Left cardiac atrium (tissue), 4 donors: ENCODE results near the gene SLC15A1. TPM values are rescaled to one million over a fixed set of nuclear protein-coding genes. Genes with fewer than 3 reads are reported as not detected.

Source experiments
- ATAC-seq, 2 donors: fragments of 200-7000 bp; cut with Tn5 transposase; one replicate each; pipeline ENCODE4 v1.9.1; 2020; ENCODE audit warnings: mild to moderate bottlenecking in 2 of 2, moderate library complexity in 2 of 2
- DNase-seq: peaks from one replicate; pipeline ENCODE4 v3.0.0-alpha.2; 2020
- intact Hi-C, 2 donors: fragments of 100-400 bp; cut with DNase I; formaldehyde crosslinking; loops; one replicate each; pipeline versions ENCODE4 v1.14.1 to v1.15.1; 2022 to 2023
- total RNA-seq, 2 donors: library from RNA; stranded (reverse); fragmentation: NEBNext Ultra II Directional; extraction: Animal tissue kit (Norgen Biotek cat#: 25700); gene quantifications; one replicate each; pipeline ENCODE4 v1.2.1, GENCODE V29; 2021
- donor health status: DM: no; HTN: yes; CAD: no.
- donor health status: DM: no; HTN: yes; CAD: no; lungs with severe emphysema.
- donor health status: DM: yes; HTN: yes; CAD: no.
- donor health status: Dilated cardiomyopathy.

SLC15A1 gene
- total RNA-seq, 2 donors from 2014 or later = not detected

- ATAC-seq (no peak), DNase-seq (no peak)
- intact Hi-C loops = loop anchor here in 1 of 2 donors (10.0 kb wide), 2 partner anchors 170 to 820 kb away; no protein-coding TSS in a partner anchor
These were observed 77.4 kb downstream of the SLC15A1 start for GRCh38 chr13:98675066-98675465.

DNA sequence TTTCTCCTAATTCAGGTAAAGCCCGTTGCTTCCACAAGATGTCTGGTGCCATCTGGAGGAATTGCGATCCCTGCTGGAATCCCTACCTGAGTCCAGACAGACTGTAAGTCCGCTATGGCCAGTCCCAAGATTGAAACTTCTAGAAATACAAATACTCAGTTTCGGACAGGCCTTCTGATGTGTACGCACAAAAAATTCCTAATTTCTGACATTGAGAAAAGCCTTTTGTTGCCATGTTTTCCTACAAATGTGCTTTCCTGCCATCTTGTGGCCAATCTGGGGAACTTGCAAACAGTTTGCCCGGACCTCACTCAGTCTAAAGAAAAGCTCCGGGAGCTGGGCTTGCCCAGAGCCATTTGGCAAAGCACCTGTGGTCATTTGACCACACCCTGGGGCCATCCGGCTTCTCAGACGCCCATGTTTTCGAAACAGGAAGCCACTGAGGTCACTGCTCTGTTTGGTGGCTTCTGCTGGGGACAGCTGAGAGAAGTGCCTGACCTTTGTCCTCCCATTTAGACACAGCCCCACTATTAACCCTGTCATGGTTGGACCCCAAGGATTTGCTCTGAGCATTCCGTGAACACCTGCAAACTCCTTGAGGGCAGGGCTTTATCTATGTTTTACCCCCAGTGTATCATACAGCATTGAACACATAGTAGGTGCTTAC lies 79.4 kb downstream of the SLC15A1 start:
- peak; percentile 88 to 91 for ATAC-seq
- intact Hi-C loops = loop anchor here in 1 of 2 donors (1.0 to 10.0 kb wide), 3 partner anchors 172 to 818 kb away; no protein-coding TSS in a partner anchor
- peak; percentile 73 for DNase-seq

GRCh38 chr13:98668155-98668554 lies 84.3 kb downstream of the SLC15A1 start:
- ATAC-seq (no peak), DNase-seq (no peak)
- intact Hi-C loops = no loop called here

DNA sequence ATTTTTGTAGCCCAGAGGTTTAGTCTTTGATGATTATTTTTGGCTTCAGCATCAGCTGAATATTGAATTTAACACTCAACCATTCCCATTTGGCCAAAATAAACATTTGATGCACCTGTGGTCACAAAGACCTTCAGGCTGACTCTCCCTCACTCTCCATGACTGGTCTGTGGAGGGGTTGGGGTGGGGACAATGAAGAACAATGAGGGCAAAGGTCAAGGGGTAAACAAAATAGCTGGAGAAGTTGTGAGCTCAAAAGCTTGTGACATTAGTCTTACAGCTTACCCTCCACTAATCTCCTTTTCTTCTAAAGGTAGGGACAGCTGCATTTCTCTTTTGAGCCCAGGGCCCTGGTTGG lies 86.9 kb downstream of the SLC15A1 start:
- no peak for ATAC-seq
- DNase-seq = no peak
- intact Hi-C loops = no loop called here

- intact Hi-C loops = no loop called here
- DNase-seq = no peak
- no peak for ATAC-seq
These were observed 87.4 kb downstream of the SLC15A1 start for GRCh38 chr13:98664924-98665637.

DNA sequence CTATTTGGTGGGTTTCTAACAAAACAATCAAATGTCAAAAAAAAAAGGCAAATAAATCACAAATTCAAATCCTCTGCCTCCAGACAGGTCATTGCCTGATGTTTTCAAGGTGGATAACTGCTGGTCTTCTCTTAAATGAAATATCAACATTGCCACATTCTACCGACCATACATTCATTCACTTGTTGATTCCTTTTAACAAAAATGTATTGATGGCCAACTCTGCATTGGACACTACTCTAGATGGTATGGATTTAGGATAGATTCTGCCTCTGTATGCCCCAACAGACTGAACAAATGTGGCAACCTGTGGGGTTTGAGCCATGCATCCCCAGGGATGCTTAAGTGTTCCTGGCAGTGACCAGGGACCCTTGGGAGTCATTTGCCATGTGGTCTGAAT lies 88.0 kb downstream of the SLC15A1 start:
- intact Hi-C loops = no loop called here
- no peak for DNase-seq
- no peak for ATAC-seq

DNA sequence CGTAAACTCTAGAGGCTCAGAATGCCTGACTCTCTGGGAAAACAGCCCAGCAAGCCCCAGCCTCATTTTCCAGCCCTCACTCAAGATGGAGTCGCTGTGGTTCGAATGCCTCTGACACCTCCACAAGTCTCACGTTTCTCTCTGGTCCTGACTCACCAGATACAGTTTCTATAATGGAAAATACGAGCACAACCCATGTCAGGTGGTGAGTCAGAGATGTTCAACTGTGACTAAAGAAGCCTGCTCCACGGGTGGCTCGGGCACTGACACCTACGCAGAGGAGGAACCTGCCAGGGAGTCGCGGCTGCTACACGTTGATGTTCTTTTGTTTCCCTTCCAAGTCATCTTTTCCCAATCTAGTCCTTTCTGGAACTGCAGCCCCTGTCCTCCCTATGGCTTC lies 88.4 kb downstream of the SLC15A1 start:
- intact Hi-C loops = no loop called here
- ATAC-seq (no peak), DNase-seq (no peak)

- no peak for ATAC-seq
- no peak for DNase-seq
- intact Hi-C loops = loop anchor here (5.0 to 10.0 kb wide), 3 partner anchors 83 to 623 kb away; partner anchors contain the start of gene STK24 (in 1 of the 2)
These were observed 94.3 kb downstream of the SLC15A1 start for GRCh38 chr13:98658131-98658530.

DNA sequence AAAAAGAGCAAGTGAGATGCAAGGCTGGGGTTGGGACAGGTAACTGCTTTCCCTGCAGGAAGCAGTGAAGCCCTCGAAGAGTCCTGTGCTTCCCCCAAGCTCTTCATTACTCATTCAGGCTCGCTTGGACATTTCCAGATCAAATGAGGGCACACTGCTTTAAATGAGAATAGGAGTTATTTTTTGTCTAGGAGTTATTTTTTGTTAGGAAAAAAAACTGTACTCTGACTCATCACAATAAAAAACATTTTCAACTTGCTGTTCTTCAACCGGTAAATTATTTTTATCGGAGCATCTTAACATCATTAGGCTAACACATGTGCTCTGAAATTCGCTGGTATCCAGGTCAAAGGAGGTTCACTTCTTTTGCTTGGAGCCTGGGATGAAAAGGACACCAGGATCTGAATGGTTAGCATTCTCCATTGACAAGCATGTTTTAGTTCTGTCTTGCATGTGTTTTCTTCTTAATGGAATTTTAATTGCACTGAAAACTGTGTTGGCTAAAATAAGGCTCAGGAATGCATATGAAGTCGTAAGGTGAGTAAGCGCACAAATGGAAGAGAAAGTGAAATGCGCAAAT lies 94.9 kb downstream of the SLC15A1 start:
- intact Hi-C loops = loop anchor here (5.0 to 10.0 kb wide), 3 partner anchors 83 to 623 kb away; partner anchors contain the start of gene STK24 (in 1 of the 2)
- ATAC-seq (no peak), DNase-seq (no peak)

DNA sequence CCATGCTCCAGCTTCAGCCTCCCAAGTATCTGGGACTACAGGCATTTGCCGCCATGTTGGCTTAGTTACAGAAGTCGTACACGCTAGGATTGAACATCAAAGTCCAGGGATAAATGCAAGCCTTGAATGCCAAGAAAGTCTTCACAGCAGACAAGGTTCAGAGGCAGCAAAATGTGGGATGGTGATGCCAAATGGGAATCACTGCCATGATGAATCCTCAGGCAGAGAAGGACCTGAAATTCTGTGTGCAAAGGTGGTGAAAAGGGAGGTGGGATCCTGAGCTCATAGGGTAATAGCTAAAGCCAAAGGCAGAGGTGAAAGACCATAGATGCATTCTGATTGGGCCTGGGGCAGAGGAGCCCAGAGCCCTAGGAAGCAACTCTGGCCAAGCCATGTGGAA lies 96.2 kb downstream of the SLC15A1 start:
- ATAC-seq = no peak
- intact Hi-C loops = loop anchor here (5.0 to 10.0 kb wide), 3 partner anchors 81 to 621 kb away; partner anchors contain the start of gene STK24 (in 1 of the 2)
- DNase-seq = no peak

GRCh38 chr13:98653463-98653985 lies 98.9 kb downstream of the SLC15A1 start:
- peak; percentile 83 for DNase-seq
- intact Hi-C loops = loop anchor here in 1 of 2 donors (2.0 to 10.0 kb wide), 3 partner anchors 79 to 619 kb away; partner anchors contain the start of gene STK24
- ATAC-seq = peak; percentile 85 to 87

GRCh38 chr13:98652721-98653462 lies 99.6 kb downstream of the SLC15A1 start:
- no peak for DNase-seq
- ATAC-seq = no peak
- intact Hi-C loops = loop anchor here in 1 of 2 donors (2.0 to 10.0 kb wide), 3 partner anchors 78 to 618 kb away; partner anchors contain the start of gene STK24

- intact Hi-C loops = loop anchor here in 1 of 2 donors (2.0 to 10.0 kb wide), 3 partner anchors 77 to 617 kb away; partner anchors contain the start of gene STK24
These were observed 100.2 kb downstream of the SLC15A1 start for GRCh38 chr13:98652276-98652675.

GRCh38 chr13:98651744-98652143 lies 100.7 kb downstream of the SLC15A1 start:
- intact Hi-C loops = loop anchor here in 1 of 2 donors (2.0 to 10.0 kb wide), 3 partner anchors 77 to 617 kb away; partner anchors contain the start of gene STK24
- ATAC-seq (no peak), DNase-seq (no peak)

More at GRCh38 chr13:98652276-98652675, 100.2 kb downstream of the SLC15A1 start:
- DNase-seq (no peak), ATAC-seq (no peak)

GRCh38 chr13:98650396-98651107 lies 101.9 kb downstream of the SLC15A1 start:
- DNase-seq (no peak), ATAC-seq (no peak)
- intact Hi-C loops = loop anchor here in 1 of 2 donors (10.0 kb wide), 2 partner anchors 76 to 616 kb away; partner anchors contain the start of gene STK24

DNA sequence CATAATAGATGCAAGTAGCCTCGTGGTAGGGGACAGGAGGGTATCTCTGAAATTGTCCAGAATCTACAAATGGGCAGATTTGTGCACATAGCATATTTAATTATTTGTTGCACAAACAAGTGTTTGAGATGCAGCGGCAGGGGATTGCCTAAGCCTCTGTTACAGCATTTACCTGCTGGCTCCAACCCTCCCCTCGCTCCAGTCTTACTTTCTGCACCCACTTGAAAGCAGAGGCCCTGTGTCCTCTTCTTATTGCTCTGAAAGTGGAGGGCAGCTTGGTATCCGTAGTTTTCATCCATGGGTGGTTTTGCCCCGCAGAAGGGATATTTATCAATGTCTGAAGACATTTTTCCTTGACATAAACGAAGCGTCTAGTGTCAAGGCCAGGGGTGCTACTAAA lies 102.6 kb downstream of the SLC15A1 start:
- intact Hi-C loops = loop anchor here in 1 of 2 donors (10.0 kb wide), 2 partner anchors 75 to 615 kb away; partner anchors contain the start of gene STK24
- DNase-seq (no peak), ATAC-seq (no peak)

DNA sequence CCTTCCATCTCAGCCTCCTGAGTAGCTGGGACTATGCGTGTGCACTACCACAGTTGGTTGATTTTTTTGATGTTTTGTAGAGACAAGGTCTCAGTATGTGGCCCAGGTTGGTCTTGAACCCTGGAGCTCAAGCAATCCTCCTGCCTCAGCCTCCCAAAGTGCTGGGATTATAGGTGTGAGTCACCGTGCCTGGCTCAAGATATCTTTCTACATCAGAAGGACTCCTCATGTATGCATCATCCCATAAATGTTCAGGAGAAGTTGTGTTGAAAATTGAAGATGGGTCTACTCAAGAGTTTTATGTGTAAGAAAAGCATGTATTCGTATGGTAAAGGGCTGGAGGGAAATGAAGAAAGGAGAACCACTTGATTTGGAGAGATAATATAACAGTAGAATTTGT lies 103.8 kb downstream of the SLC15A1 start:
- DNase-seq = no peak
- intact Hi-C loops = no loop called here
- ATAC-seq = no peak

DNA sequence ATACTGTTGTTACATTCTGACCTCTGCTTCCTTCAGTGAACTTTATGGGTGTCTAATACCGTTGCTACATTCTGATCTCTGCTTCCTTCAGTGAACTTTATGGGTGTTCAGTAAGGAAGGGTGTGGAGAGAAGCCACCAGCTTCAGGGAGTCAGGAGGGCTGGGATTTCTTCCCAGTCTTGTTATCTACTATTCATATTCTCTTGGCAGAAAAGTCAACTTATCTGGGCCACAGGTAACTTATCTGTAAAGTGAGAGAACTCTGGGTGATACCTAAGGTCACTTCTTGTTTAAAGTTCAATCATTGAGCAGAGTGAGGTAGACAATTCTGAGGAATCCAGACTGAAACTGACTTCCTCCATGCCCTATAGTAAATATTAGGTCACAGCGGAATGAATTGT lies 104.3 kb downstream of the SLC15A1 start:
- ATAC-seq = no peak
- DNase-seq = no peak
- intact Hi-C loops = no loop called here
